HG02970 (cell line): ENCODE results near the gene ZNF273.
"Not testable (repeated sequence)": the region's sequence is repeated elsewhere in the genome, so short reads cannot be mapped to it uniquely, and the experiment has no call there.

ENCODE experiments used
- ATAC-seq: cut with Tn5 transposase; IDR thresholded peaks from one replicate; pipeline ENCODE4 v1.9.1; 2021; ENCODE audit warnings: mild to moderate bottlenecking, moderate library complexity, moderate number of reproducible peaks; ENCODE audit not compliant: unreplicated experiment, low FRiP score

ZNF273 gene

DNA sequence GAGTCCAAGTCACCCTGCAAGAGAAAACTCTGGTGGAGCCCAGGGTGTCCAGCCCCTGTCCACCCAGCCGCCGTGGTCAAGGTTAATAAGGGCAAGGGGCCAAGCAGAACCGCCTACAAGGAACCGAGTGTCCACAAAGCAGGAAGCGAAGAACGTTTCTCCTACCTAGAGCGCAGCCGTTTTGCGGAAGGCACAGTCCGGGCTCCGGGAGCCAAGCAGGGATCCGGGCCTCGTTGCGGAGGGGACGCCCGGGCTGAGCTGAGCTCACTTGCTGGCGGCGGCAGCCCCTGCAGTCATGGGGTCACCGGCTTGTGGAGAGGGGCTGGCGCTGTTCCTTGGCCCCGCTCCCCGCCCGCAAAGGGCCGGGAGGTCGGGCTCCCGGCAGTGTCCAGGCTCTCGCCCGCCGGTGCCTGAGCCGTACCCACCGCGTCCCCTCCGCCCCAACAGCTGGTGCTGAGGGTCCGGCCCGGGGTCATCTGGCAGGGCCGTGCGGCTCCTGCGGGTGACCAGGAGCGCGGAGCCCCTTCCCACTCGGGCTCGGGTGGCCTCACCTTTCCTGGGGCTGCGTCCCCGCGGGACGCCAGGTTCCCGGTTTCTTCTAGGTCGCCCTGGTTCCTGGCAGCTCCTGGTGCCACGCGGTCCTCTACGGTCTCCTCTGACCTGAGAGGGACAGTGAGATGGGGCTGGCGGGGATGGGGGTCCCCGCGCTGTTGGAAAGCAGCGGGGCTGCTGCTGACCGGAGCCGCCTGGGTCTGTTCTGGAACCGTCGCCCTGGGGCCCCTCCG, 14.0 kb upstream of the ZNF273 start:
- ATAC-seq, result no peak

DNA sequence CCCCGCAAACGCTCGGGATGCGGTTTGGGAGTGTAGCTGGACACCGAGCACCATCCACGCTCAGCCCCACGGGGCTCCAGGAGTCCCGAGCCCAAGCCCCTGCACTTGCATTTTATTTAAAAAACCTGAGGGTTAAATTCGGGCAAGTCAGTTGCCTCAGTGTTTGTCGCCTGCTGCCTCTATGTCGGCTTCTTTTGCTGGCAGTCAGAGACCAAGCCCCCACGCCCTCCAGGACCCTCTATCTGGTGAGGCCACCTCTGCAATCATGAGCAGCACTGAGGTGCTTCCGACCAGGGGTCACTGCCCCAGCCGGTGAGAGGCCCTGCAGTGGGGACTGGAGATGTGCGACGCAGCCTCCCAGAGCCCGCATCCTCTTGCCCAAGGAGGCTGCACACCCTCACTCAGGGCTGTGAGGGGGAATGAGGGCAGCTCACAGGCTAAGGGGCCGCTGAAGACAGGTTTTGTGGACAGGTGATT, 13.3 kb upstream of the ZNF273 start:
- ATAC-seq, result no peak

DNA sequence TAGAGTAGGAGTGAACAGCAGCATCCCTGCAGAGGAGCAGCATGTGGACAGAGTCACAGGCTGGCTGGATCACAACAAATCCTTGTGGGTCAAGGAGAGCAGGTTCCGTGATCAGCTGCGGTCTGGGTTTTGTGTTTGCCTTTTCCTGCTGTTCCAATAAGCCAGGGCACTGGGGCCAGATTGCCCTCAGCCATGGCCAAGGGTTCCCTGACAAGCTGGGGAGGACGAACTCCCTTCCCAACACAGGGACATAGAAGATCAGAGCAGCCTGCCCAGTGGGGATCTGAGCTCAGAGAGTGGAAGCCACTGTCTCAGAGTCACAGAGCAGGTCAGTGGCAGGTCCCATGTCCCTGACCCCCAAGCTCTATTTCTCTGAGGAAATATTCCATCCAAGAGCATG, 12.8 kb upstream of the ZNF273 start:
- ATAC-seq, result not testable (repeated sequence)

DNA sequence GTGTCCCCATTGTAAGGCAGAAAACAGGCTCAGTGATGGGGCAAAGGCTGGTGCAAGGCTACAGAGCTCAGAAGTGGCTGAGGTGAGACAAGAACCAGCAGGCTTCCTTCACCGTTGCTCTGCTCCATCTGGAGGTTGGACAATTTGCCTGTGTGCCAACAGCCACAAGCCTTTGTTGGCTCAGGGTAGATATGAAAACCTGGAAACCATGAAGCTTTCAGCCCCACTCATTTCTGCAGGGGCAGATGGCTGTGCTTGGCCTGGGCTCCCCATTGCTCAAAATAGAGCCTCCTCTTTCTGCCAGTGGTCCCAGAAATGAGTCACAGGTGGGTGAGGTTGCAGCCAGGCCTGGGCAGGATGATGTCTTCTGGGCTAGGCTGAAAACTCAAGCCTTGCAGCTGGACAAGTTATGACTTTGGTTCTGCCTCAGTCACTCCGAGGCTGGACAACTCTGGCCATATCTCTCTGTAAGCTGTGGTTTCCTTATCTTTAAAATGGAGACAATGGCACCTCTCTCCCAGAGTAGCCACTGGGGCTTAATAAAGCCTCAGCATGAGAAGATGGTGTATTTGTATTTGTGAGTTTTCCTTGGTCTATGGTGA, 12.2 kb upstream of the ZNF273 start:
- ATAC-seq, result no peak

DNA sequence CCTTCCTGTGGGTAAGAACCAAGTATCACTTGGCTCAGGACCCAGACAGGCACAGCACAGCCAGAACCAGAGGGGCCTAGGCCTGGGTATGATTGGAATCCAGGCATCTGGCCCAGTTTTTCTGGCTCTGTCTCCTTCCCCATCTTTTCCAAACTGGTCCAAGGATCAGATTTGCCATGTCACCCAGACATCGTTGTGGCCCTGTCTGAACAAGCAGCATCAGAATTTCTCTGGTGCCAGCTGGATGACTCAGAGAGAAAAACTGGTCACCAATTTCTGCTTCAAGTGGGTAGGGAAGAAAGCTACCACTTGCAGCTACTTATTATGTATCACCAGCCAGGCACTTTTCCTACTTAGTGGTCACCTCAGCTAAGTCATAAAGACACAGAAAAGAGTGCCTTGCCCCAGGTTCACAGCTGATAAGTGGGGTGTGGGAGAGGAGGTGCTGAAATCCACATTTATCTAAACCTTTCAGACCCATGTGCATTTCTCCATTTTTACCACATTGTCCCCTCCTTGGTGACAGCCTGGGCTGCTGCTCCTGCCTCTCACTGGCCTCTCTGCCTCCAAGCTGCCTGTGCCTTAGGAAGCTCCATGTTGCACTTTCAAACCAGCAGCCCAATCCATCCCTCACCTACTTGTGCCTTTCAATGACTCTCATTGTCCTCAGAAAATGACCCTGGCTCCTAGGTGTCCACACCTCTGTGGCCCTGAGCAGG, 11.6 kb upstream of the ZNF273 start:
- not testable (repeated sequence) for ATAC-seq

DNA sequence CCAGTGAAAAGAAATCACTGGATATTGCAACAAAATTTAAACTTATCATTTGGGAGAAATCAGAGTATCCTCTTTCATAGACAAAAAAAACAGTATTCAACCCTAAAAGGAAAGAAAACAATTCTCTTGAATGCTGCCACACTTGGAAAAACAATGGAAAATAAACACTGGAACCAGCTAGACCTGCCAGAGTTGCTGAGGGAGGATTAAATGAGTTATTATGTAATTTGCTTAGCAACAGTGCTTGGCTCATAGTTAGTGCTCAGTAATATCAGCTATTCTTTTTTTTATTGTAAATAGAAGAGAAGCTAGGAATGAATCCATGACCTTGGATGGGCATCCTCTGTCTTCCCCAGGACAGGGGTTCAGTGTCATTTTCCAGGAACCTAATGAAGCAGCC, 11.0 kb upstream of the ZNF273 start:
- ATAC-seq, result no peak

DNA sequence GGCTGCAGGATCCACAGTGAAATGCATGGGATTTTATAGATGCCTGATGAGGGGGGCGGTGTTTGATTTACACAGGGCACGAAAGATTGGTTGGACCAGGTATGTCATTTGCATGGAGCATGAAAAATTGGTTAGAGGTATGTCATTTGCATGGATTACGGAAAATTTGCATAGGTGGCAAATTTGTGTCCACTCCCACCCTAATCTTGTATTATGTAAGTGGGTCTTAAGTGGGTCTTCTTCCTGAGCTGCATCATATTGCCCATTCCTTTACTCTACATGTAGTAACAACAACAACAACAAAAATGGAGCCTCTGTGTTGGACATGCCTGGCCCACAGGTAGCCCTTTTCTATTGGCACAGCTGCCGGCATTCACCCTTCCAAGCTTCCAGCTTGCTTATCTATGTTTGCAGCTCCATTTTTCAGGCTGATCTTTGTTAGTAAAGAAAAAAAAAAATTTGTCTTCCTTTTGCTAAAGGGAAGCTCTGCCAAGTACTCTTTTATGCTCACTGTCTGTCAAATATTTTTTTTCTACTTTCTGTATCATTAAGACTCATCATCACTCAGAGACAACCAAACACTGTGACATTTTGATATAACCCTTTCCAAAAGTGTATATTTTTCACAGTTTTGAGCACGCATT, 10.3 kb upstream of the ZNF273 start:
- ATAC-seq, result no peak

DNA sequence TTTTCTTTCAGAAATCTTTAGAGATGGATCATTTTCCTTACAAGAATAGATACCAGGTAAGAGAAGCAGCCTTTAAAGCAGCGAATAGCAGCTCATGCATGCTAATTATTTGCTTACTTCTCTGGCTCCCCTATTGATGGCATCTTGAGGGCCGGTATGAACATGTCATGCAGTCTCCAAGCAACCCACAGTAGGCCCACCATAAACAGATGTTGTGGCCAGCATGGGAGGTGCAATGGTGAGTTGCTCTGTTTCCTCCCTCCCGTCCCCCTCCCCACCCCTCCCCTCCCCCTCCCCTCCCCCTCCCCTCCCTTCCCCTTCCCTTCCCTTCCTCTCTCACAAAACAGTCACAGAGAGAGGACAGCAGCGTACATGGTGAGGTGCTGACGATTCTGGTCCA, 9.7 kb upstream of the ZNF273 start:
- ATAC-seq, result no peak

DNA sequence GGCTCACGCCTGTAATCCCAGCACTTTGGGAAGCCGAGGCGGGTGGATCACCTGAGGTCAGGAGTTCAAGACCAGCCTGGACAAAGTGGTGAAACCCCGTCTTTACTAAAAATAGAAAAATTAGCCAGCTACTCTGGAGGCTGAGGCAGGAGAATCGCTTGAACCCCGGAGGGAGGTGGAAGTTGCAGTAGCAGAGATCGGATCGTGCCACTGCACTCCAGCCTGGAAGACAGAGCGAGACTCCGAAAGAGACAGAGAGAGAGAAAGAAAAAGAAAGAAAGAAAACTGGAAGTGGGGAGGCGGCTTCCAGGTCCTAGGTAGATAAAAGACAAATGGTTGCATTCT, 640 bp upstream of the ZNF273 start:
- not testable (repeated sequence) for ATAC-seq

DNA sequence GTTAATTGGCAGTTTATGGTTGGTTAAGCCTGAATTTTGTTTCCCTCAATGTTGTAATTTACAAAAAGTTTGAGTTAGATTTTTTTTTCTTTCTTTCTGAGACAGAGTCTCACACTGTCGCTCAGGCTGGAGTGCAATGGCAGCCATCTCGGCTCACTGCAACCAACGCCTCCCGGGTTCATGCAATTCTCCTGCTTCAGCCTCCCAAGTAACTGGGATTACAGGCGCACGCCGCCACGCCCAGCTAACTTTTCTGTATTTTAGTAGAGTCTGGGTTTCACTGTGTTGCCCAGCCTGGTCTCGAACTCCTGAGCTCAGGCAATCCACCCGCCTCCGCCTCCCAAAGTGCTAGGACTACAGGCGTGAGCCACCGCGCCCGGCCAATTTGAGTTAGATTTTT, 935 bp downstream of the ZNF273 start:
- no peak for ATAC-seq

DNA sequence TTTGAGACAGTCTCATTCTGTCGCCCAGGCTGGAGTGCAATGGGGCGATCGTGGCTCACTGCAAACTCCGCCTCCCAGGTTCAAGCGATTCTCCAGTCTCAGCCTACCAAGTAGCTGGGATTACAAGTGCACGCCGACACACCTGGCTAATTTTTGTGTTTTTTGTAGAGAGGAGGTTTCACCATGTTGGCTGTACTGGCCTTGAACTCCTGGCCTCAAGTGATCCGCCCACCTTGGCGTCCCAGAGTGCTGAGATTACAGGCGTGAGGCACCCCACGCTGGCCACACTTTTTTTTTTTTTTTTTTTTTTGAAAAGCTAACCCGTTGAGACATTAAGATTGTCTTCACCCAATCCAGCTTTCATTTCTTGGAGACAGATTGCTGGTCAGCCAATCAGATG, 2.1 kb downstream of the ZNF273 start:
- no peak for ATAC-seq

DNA sequence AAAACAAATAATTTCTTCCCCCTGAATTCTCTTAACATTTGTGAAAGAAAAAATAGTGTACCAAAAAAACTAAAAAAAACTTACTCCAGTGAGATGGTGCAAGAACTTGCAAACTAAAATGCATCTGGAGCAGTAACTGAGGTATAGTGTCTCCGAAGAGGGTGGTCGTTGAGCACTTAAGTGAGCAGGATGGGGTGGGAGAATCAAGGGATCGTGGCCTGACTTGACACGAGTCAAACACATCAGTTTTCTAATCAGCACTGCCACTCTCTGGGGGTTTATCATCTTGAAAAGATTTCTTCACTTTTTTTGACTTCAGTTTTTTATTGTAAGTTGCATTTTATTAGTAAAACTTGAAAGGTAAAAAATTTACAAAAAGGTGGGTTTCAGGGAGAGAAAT, 2.5 kb downstream of the ZNF273 start:
- no peak for ATAC-seq

DNA sequence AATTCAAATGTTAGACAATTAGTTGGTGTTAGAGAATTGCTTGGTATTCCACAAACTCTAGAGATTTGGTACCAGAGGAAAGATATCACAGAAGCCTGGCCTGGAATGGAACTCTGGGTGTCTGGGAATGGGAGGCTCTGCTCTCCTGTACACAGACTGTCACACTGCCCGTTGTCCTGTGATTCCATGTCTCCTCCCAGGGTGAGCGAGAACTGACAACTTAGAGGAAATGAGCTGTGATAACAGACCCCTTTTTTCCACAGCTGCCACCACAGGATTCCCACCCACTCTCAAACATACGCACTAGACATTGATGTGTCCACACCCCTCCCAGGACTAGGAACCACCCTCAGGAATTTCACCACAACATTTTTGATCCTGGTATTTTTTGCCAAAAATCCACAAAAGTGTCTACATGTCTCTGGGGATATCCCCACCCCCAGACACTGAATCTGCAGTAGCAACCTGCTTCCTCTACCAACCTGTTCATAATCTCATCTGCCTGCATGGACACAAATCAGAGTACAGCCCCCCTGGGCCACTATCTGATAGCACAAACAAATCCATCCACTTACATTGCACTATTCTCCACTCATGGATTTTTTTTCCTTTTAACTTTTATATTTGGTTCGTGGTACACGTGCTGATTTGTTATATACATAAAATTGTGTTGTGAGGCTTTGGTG, 4.7 kb downstream of the ZNF273 start:
- ATAC-seq, result no peak

DNA sequence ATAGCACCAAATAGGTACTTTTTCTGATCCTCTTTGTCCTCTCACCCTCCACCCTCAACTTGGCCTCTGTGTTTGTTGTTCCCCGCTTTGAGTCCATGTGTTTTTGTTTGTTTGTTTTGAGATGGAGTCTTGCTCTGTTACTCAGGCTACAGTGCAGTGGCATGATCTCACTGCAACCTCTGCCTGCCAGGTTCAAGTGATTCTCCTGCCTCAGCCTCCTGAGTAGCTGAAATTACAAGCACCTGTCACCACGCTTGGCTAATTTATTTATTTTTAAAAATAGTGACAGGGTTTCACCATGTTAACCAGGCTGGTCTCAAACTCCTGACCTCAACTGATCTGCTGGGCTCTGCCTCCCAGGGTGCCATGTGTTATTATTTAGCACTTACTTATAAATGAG, 5.3 kb downstream of the ZNF273 start:
- ATAC-seq, result no peak

DNA sequence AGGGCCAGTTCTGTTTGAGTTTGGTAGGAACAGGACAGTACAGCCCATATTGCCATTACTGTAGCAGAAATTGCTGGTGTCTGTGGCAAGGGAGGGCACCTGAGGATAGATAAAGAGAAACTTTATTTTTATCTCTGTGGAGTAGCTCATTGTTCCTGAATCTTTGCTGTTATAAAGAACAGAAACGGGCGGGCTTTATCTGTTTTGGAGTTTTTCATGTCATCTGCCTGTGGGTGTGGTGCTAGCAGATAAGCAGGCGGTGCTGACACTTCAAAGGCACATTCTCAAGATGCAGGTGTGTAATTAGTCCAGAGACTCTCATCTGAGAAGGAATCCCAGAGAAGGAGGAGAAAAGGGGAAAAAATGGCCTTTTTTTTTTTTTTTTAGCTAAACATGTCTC, 11.5 kb downstream of the ZNF273 start:
- no peak for ATAC-seq

DNA sequence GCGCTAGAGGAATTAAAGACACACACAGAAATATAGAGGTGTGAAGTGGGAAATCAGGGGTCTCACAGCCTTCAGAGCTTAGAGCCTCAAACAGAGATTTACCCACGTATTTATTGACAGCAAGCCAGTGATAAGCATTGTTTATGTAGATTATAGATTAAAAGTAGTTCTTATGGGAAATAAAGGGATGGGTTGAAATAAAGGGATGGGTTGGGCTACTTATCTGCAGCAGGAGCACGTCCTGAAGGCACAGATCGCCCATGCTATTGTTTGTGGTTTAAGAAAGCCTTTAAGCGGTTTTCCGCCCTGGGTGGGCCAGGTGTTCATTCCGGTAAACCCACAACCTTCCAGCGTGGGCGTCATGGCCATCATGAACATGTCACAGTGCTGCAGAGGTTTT, 12.2 kb downstream of the ZNF273 start:
- not testable (repeated sequence) for ATAC-seq

DNA sequence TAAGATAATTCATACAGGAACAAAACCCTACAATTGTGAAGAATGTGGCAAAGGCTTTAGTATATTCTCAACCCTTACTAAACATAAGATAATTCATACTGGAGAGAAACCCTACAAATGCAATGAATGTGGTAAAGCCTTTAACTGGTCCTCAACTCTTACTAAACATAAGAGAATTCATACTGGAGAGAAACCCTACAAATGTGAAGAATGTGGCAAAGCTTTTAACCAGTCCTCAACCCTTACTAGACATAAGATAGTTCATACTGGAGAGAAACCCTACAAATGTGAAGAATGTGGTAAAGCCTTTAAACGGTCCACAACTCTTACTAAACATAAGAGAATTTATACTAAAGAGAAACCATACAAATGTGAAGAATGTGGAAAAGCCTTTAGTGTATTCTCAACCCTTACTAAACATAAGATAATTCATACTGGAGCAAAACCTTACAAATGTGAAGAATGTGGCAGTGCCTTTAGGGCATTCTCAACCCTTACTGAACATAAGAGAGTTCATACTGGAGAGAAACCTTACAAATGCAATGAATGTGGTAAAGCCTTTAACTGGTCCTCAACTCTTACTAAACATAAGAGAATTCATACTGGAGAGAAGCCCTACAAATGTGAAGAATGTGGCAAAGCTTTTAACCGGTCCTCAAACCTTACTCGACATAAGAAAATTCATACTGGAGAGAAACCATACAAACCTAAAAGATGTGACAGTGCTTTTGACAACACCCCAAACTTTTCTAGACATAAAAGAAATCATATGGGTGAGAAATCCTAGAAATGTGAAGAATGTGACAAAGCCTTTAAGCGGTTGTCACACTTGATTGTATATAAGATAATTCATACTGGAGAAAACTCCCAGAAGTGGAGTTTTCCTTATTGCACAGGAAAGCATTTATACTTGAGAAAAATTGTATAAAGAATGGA, 25.4 kb downstream of the ZNF273 start:
- ATAC-seq, result not testable (repeated sequence)

DNA sequence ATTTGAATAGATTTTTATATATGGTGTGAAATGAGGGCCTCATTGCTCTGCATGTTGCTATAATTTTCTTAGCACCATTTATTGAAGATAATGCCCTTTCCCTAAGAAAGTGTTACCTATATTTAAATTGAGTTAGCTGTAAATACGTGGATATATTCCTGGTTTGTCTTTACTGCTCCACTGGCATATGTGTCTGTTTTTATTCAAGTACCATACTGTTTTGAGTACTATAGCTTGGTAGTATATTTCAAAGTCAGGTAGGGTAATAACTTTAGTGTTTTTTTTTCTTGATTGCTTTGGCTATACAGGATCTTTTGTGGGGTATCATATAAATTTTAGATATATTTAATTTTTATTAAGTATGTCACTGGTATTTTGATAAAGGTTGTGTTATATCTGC, 31.4 kb downstream of the ZNF273 start:
- no peak for ATAC-seq

DNA sequence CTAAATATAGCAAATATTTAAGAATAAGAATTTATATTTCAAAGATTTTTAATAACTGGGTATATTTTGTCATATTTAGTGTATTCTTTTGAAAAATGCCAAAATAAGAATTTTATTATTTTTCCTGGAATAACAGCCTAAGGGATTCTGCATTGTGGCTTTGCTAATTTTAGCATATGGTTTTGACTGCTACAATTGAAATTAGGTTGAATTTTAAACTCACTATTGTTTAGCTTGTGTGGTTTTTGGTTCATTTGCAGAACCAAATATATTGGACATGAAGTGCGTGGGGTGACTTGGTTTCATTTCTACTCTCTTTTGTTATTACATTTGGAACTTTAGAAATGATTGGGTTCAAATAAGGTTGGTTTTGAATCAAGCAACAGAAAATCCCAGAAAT, 35.5 kb downstream of the ZNF273 start:
- ATAC-seq, result no peak

DNA sequence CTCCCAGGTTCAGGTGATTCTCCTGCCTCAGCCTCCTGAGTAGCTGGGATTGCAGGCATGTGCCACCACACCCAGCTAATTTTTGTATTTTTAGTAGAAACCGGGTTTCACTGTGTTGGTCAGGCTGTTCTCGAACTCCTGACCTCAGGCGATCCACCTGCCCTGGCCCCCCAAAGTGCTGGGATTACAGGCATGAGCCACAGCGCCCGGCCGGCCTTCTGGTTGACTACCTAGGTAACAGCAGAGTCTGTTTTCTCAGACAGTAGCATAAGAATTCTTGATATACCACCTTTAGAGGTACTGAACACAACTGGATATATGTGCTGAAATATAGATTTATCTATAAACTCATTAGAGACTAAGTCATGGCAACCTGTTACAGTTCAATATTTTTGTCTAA, 36.9 kb downstream of the ZNF273 start:
- ATAC-seq, result not testable (repeated sequence)
